Mesothelial cell of epicardium (in vitro differentiated cells): Measurements from ENCODE around the gene MLLT1. TPM values are rescaled to one million over a fixed set of nuclear protein-coding genes. Genes with fewer than 3 reads are reported as not detected.

Source experiments
- DNase-seq, 2 experiments: peaks; one replicate each; pipeline ENCODE4 v3.0.0; 2021; ENCODE audit warnings: low spot score in 2 of 2; ENCODE audit not compliant: unreplicated experiment in 2 of 2
- H3K27ac Mint-ChIP-seq: 2 replicates; pipeline ENCODE4 v1.8.0; 2021; ENCODE audit warnings: mixed read lengths
- H3K27me3 Mint-ChIP-seq: 2 replicates; pipeline ENCODE4 v1.8.0; 2021; ENCODE audit warnings: low read depth, mixed read lengths
- H3K36me3 Mint-ChIP-seq: 2 replicates; pipeline ENCODE4 v1.8.0; 2021; ENCODE audit warnings: mixed read lengths
- H3K4me1 Mint-ChIP-seq: 2 replicates; pipeline ENCODE4 v1.8.0; 2021; ENCODE audit warnings: mixed read lengths
- H3K4me3 Mint-ChIP-seq: 2 replicates; pipeline ENCODE4 v1.8.0; 2021; ENCODE audit warnings: mild to moderate bottlenecking, moderate library complexity, mixed read lengths
- H3K9me3 Mint-ChIP-seq: 2 replicates; pipeline ENCODE4 v1.8.0; 2021; ENCODE audit warnings: mixed read lengths
- total RNA-seq: library from RNA; stranded (reverse); gene quantifications from 3 replicates; pipeline ENCODE4 v1.2.1, GENCODE V29; 2021
- TF ChIP-seq, protein P1 (sequence below): fragments of 200-600 bp; sonication (generic); IDR thresholded peaks from one replicate; pipeline ENCODE4 v1.5.0; 2021; ENCODE audit warnings: antibody characterized with exemption; ENCODE audit not compliant: unreplicated experiment

The MLLT1 gene
- total RNA-seq, 1 donor from 2014 or later = 93.1 TPM

DNA sequence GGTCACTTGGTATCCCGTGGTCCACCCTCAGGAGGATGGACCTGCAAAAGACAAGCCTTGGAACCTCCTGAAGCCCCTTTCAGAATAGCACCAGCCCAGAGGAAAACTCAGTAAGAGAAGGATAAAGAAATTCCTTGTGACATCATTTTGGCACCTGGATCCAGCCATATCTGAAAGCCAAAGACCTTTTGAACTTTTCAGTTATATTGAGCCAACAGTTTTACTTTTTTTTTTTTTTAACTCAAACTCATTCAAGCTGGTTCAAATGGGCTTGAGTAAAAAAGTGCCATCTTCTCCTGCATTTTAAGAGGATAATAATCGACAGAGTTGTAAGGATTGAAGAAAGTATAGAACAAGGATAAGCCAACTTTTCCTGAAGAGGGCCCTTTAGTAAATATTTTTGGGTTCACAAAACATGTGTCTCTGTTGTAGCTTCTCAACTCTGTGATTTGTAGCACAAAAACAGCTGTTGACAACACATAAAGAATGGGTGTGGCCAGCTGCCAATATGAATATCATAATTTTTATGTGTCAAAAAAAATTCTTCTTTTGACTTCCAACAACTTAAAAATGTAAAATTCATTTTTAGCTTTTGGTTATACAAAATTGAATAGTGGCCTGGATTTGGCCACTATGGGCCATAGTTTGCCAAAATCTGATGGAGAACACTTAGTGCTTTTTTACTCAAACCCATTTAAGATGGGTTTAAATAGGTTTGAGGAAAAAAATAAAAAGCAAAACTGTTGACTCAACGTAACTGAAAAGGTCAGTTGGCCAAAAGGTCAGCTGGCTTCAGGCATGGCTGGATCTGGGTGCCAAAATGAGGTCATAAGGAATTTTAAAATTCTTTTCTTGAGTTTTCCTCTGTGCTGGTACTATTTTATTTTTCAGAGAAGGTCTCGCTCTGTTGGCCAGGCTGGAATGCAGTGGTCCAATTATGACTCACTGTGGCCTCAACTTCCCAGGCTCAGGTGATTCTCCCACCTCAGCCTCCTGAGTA is 93.6 kb downstream of the MLLT1 start:
- H3K27me3 Mint-ChIP-seq = no peaks in the 10 kb centered on the region
- peaks cover 56% of the 10 kb centered on the region for H3K9me3 Mint-ChIP-seq
- H3K4me3 Mint-ChIP-seq = no peak overlapping the region
- no peak overlapping the region for H3K27ac Mint-ChIP-seq
- DNase-seq = no peak
- H3K36me3 Mint-ChIP-seq = peaks cover 16% of the 10 kb centered on the region
- no peaks in the 10 kb centered on the region for H3K4me1 Mint-ChIP-seq
- TF ChIP-seq, protein P1, sequence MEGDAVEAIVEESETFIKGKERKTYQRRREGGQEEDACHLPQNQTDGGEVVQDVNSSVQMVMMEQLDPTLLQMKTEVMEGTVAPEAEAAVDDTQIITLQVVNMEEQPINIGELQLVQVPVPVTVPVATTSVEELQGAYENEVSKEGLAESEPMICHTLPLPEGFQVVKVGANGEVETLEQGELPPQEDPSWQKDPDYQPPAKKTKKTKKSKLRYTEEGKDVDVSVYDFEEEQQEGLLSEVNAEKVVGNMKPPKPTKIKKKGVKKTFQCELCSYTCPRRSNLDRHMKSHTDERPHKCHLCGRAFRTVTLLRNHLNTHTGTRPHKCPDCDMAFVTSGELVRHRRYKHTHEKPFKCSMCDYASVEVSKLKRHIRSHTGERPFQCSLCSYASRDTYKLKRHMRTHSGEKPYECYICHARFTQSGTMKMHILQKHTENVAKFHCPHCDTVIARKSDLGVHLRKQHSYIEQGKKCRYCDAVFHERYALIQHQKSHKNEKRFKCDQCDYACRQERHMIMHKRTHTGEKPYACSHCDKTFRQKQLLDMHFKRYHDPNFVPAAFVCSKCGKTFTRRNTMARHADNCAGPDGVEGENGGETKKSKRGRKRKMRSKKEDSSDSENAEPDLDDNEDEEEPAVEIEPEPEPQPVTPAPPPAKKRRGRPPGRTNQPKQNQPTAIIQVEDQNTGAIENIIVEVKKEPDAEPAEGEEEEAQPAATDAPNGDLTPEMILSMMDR = no peak

DNA sequence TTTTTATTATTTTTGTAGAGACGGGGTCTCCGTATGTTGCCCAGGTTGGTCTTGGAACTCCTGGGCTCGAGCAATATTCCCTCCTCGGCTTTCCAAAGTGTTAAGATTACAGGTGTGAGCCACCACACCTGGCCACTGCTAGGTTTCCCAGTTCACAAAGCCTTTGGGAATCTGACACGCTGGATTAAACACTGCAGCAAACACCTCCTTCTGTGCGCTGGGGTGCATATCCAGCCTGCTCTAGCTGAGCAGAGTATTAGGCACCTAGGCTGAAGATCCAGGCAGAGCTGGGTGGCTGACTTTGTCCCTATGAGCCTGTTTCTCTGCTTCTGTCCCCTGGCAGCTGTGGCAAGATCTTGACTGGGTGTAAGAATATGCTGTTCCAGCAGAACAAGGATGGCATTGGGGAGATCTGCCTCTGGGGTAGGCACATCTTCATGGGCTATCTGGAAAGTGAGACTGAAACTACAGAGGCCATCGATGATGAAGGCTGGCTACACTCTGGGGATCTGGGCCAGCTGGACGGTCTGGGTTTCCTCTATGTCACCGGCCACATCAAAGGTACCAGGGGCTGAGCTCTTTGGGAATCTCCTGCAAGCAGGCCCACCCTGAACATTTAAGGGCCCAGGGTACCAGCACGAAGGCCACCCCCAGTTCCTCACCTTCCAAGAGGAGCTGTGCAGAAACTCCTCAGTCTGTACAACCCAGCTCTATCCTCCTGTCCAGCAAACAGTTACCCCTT is 94.5 kb downstream of the MLLT1 start:
- peaks cover 53% of the 10 kb centered on the region for H3K9me3 Mint-ChIP-seq
- no peak for DNase-seq
- no peak overlapping the region for H3K27ac Mint-ChIP-seq
- TF ChIP-seq, protein P1 = no peak
- H3K4me3 Mint-ChIP-seq = no peak overlapping the region
- no peaks in the 10 kb centered on the region for H3K27me3 Mint-ChIP-seq
- H3K4me1 Mint-ChIP-seq = no peaks in the 10 kb centered on the region
- peaks cover 10% of the 10 kb centered on the region for H3K36me3 Mint-ChIP-seq

DNA sequence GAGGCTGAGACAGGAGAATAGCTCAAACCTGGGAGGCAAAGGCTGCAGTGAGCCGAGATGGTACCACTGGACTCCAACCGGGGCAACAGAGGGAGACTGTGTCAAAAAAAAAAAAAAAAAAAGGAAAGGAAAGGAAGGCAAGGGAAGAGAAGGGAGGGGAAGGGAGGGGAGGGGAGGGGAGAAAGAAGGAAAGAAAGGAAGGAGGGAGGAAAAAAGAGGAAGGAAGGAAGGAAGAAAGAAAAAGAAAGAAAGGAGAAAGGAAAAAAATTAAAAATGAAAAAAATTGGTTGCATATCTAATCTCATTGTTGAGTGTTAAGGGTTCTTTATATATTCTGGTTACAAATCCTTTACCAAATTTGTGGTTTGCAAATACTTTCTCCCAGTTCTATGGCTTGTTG is 98.7 kb downstream of the MLLT1 start:
- H3K36me3 Mint-ChIP-seq = no peaks in the 10 kb centered on the region
- H3K27ac Mint-ChIP-seq = no peak overlapping the region
- TF ChIP-seq, protein P1 = no peak
- DNase-seq = no peak
- no peaks in the 10 kb centered on the region for H3K4me1 Mint-ChIP-seq
- no peak overlapping the region for H3K4me3 Mint-ChIP-seq
- H3K27me3 Mint-ChIP-seq = no peaks in the 10 kb centered on the region
- H3K9me3 Mint-ChIP-seq = peaks cover 34% of the 10 kb centered on the region

DNA sequence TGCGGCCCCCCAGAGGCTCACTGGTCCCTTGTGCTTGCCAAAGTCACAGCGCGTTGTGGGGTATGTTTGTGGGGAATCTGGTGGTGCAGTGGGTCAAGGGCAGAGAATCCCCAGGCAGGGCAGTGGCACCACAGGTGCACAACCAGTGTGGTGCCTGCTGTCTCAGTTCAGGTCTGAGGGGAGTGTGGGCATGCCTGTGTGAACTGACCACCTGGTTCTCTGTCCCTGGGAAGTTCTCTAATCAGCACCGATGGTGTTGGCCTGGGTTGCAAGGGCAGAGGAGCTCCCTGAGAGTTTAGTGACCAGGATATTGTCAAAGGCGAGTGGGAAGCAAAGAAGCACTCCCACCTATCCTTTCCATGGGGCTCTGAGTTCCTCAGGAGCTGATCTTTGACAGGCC is 106.6 kb downstream of the MLLT1 start:
- H3K9me3 Mint-ChIP-seq = peaks cover 50% of the 10 kb centered on the region
- no peak for DNase-seq
- TF ChIP-seq, protein P1 = no peak
- peaks cover 1% of the 10 kb centered on the region for H3K27me3 Mint-ChIP-seq
- H3K4me1 Mint-ChIP-seq = no peaks in the 10 kb centered on the region
- no peak overlapping the region for H3K4me3 Mint-ChIP-seq
- no peaks in the 10 kb centered on the region for H3K36me3 Mint-ChIP-seq
- H3K27ac Mint-ChIP-seq = no peak overlapping the region

DNA sequence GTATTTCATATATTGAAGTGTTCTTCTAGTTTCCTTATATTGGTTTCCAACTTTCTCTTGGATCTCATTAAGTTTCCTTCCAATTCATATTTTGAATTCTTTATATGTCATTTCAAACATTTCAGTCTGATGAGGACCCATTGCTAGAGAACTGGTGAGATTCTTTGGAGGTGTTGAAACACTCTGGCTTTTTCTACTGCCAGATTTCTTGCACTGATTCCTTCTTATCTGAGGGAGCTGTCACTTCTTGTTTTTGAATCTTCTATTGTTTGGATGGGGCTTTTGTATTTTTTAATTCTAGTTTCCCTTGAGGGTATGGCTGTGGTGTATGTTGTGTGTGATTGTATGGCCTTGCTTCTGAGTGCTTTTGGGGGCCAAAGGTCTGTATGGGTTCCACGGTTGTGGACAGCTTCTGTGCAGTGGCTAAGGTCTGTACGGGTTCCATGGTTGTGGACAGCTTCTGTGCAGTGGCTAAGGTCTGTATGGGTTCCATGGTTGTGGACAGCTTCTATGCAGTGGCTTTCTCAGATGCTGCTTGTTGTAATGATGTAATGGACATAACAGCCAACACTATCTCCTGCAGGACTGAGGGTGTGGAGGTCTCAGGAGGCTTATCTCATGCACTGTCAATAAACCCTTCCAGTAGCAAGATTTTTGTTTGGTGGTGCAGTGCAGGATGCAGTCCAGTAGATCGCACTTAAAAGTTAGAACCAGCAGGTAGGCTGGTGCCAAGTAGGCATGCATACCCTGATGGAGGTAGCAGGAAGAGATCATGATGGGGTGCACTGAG is 107.5 kb downstream of the MLLT1 start:
- Mint-ChIP-seq H3K27me3 (peaks cover 1% of the 10 kb centered on the region), H3K36me3 (no peaks in the 10 kb centered on the region), H3K4me1 (no peaks in the 10 kb centered on the region), H3K27ac (no peak overlapping the region), H3K9me3 (peaks cover 56% of the 10 kb centered on the region), H3K4me3 (no peak overlapping the region)
- no peak for DNase-seq
- TF ChIP-seq, protein P1 = no peak
